Rectal smooth muscle tissue (tissue), 1 donor: ENCODE data around the gene SLC30A2.

Experiments
- H3K27ac ChIP-seq: one replicate; pipeline ENCODE4 v1.7.0; 2013; ENCODE audit warnings: low read depth, low read length, inconsistent platforms
- H3K27me3 ChIP-seq: one replicate; pipeline ENCODE4 v1.7.0; 2013; ENCODE audit warnings: low read length; ENCODE audit not compliant: control insufficient read depth, insufficient read depth
- H3K36me3 ChIP-seq: one replicate; pipeline ENCODE4 v1.7.0; 2013; ENCODE audit warnings: low read length; ENCODE audit not compliant: control insufficient read depth, insufficient read depth
- H3K4me1 ChIP-seq: one replicate; pipeline ENCODE4 v1.7.0; 2013; ENCODE audit warnings: low read length; ENCODE audit not compliant: control insufficient read depth, insufficient read depth
- H3K4me3 ChIP-seq: one replicate; pipeline ENCODE4 v1.7.0; 2013; ENCODE audit warnings: low read length
- H3K9ac ChIP-seq: one replicate; pipeline ENCODE4 v1.7.0; 2013; ENCODE audit warnings: low read length

The SLC30A2 gene

GRCh38 chr1:26079960-26080814 lies 34.3 kb upstream of the SLC30A2 start:
- Histone ChIP-seq H3K9ac (no peak overlapping the region), H3K27me3 (no peaks in the 10 kb centered on the region), H3K4me3 (no peak overlapping the region), H3K36me3 (no peaks in the 10 kb centered on the region), H3K27ac (no peak overlapping the region), H3K4me1 (no peaks in the 10 kb centered on the region)

- Histone ChIP-seq H3K27me3 (no peaks in the 10 kb centered on the region), H3K4me3 (no peak overlapping the region), H3K9ac (no peak overlapping the region), H3K27ac (no peak overlapping the region), H3K36me3 (no peaks in the 10 kb centered on the region), H3K4me1 (no peaks in the 10 kb centered on the region)
Observed at GRCh38 chr1:26079178-26079563, 33.3 kb upstream of the SLC30A2 start.

- H3K27me3 ChIP-seq = no peaks in the 10 kb centered on the region
- H3K9ac ChIP-seq = no peak overlapping the region
- H3K36me3 ChIP-seq = no peaks in the 10 kb centered on the region
- no peak overlapping the region for H3K4me3 ChIP-seq
- no peaks in the 10 kb centered on the region for H3K4me1 ChIP-seq
- no peak overlapping the region for H3K27ac ChIP-seq
Observed at GRCh38 chr1:26078286-26079177, 32.6 kb upstream of the SLC30A2 start.

GRCh38 chr1:26077524-26077923 lies 31.6 kb upstream of the SLC30A2 start:
- H3K9ac ChIP-seq = no peak overlapping the region
- H3K27ac ChIP-seq = no peak overlapping the region
- H3K36me3 ChIP-seq = no peaks in the 10 kb centered on the region
- H3K27me3 ChIP-seq = no peaks in the 10 kb centered on the region
- no peaks in the 10 kb centered on the region for H3K4me1 ChIP-seq
- H3K4me3 ChIP-seq = no peak overlapping the region

GRCh38 chr1:26075421-26076144 lies 29.7 kb upstream of the SLC30A2 start:
- H3K9ac ChIP-seq = no peak overlapping the region
- H3K36me3 ChIP-seq = no peaks in the 10 kb centered on the region
- no peaks in the 10 kb centered on the region for H3K4me1 ChIP-seq
- no peak overlapping the region for H3K27ac ChIP-seq
- no peak overlapping the region for H3K4me3 ChIP-seq
- H3K27me3 ChIP-seq = no peaks in the 10 kb centered on the region

GRCh38 chr1:26072305-26072704 lies 26.4 kb upstream of the SLC30A2 start:
- Histone ChIP-seq H3K4me3 (no peak overlapping the region), H3K27me3 (no peaks in the 10 kb centered on the region), H3K9ac (no peak overlapping the region), H3K36me3 (no peaks in the 10 kb centered on the region), H3K27ac (no peak overlapping the region), H3K4me1 (no peaks in the 10 kb centered on the region)

- Histone ChIP-seq H3K4me1 (no peaks in the 10 kb centered on the region), H3K27ac (no peak overlapping the region), H3K4me3 (no peak overlapping the region), H3K9ac (no peak overlapping the region), H3K36me3 (no peaks in the 10 kb centered on the region), H3K27me3 (no peaks in the 10 kb centered on the region)
Observed at GRCh38 chr1:26070963-26071342, 25.0 kb upstream of the SLC30A2 start.

- Histone ChIP-seq H3K4me1 (no peaks in the 10 kb centered on the region), H3K4me3 (no peak overlapping the region), H3K36me3 (no peaks in the 10 kb centered on the region), H3K27ac (no peak overlapping the region), H3K27me3 (no peaks in the 10 kb centered on the region), H3K9ac (no peak overlapping the region)
Observed at GRCh38 chr1:26070296-26070962, 24.5 kb upstream of the SLC30A2 start.

GRCh38 chr1:26069941-26070295 lies 24.0 kb upstream of the SLC30A2 start:
- Histone ChIP-seq H3K9ac (no peak overlapping the region), H3K27me3 (no peaks in the 10 kb centered on the region), H3K36me3 (no peaks in the 10 kb centered on the region), H3K27ac (no peak overlapping the region), H3K4me3 (no peak overlapping the region), H3K4me1 (no peaks in the 10 kb centered on the region)

- H3K4me1 ChIP-seq = no peaks in the 10 kb centered on the region
- H3K27ac ChIP-seq = no peak within 1 kb of the TSS
- H3K36me3 ChIP-seq = no peaks in the 10 kb centered on the region
- no peak within 1 kb of the TSS for H3K9ac ChIP-seq
- H3K4me3 ChIP-seq = no peak within 1 kb of the TSS
- no peaks in the 10 kb centered on the region for H3K27me3 ChIP-seq
Observed at GRCh38 chr1:26067432-26067911, 21.6 kb upstream of the SLC30A2 start, which contains the start of gene TRIM63. Gene TRIM63, minus strand, starts transcription at chr1:26067630. Its CDS starts 136 bp downstream, at chr1:26067494.

- Histone ChIP-seq H3K4me3 (no peak overlapping the region), H3K9ac (no peak overlapping the region), H3K27ac (no peak overlapping the region), H3K36me3 (no peaks in the 10 kb centered on the region), H3K27me3 (no peaks in the 10 kb centered on the region), H3K4me1 (no peaks in the 10 kb centered on the region)
Observed at GRCh38 chr1:26066857-26067256, 20.9 kb upstream of the SLC30A2 start.

GRCh38 chr1:26066160-26066559 lies 20.2 kb upstream of the SLC30A2 start:
- no peak overlapping the region for H3K4me3 ChIP-seq
- no peaks in the 10 kb centered on the region for H3K27me3 ChIP-seq
- H3K27ac ChIP-seq = no peak overlapping the region
- H3K36me3 ChIP-seq = no peaks in the 10 kb centered on the region
- no peak overlapping the region for H3K9ac ChIP-seq
- H3K4me1 ChIP-seq = no peaks in the 10 kb centered on the region
